GM12873 (cell line): ENCODE results near the gene PTPRM.

Source experiments
- TF ChIP-seq, protein P1 (sequence below): IDR thresholded peaks from 2 replicates; pipeline ENCODE4 v1.5.1; 2012; ENCODE audit warnings: low read depth, mild to moderate bottlenecking, moderate library complexity, low read length, control low read depth; ENCODE audit not compliant: insufficient read depth; ENCODE audit errors: missing control alignments

PTPRM gene

DNA sequence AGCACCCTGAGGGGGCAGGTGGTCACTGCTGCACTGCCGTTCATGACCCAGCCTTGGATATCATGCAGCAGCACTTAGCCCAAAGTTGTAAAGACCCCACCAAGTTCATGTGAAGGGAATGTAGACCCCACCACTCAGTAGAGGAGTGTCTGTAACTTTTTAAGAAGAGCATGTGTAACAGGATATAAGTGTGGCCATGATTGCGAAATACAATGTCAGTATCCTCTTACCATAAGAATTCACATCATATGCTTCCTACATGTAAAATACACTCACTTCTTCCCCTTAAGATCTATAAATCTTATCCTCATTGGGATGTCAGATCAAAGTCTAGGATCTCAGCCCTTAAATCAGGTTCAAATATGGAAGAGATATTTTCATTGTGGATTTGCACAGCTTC is 276.9 kb downstream of the PTPRM start:
- TF ChIP-seq, protein P1, sequence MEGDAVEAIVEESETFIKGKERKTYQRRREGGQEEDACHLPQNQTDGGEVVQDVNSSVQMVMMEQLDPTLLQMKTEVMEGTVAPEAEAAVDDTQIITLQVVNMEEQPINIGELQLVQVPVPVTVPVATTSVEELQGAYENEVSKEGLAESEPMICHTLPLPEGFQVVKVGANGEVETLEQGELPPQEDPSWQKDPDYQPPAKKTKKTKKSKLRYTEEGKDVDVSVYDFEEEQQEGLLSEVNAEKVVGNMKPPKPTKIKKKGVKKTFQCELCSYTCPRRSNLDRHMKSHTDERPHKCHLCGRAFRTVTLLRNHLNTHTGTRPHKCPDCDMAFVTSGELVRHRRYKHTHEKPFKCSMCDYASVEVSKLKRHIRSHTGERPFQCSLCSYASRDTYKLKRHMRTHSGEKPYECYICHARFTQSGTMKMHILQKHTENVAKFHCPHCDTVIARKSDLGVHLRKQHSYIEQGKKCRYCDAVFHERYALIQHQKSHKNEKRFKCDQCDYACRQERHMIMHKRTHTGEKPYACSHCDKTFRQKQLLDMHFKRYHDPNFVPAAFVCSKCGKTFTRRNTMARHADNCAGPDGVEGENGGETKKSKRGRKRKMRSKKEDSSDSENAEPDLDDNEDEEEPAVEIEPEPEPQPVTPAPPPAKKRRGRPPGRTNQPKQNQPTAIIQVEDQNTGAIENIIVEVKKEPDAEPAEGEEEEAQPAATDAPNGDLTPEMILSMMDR, result no peak

GRCh38 chr18:7844418-7844817 is 277.3 kb downstream of the PTPRM start:
- TF ChIP-seq, protein P1, result no peak

DNA sequence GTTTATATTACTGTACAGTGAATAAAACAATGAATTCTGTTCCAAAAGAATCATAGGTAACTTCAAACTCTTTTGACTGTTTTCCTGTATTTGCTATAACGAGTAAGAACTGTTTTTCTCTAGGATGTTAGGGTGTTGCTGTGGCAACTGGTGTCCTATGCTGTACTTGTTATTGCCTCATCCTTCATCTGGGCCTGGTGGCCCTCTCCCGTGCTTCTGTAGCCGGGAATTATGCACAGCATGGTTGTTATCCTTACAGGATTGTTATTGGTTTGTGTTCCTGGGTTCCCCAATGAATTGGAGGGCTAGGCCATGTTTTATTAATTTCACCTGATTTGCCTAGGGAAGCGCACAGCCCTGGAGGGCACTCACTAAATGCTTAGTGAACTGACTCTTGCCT is 279.2 kb downstream of the PTPRM start:
- TF ChIP-seq, protein P1, result no peak

GRCh38 chr18:7847357-7848053 is 280.4 kb downstream of the PTPRM start:
- TF ChIP-seq, protein P1, result no peak

GRCh38 chr18:7848054-7848412 is 280.9 kb downstream of the PTPRM start:
- TF ChIP-seq, protein P1, result no peak

DNA sequence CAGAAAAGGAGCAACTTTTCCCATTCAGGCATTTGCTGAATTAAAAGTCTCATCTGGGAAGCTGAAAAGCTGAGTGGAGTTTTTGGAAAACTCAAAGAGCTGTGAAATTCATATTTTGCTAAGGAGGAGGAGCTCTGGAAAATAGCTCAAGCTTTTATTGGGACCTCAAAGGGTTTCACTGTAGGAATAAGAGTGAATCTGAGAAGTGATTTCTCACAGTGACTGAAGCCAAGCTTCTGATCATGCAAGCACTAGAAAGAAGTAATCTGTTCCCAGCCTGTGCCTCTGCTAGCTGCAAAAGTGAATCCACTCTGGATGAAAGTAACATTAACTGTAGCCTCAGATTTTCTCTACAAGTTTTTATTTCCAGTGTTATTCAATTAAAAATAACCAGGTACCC is 283.3 kb downstream of the PTPRM start:
- TF ChIP-seq, protein P1, result no peak

DNA sequence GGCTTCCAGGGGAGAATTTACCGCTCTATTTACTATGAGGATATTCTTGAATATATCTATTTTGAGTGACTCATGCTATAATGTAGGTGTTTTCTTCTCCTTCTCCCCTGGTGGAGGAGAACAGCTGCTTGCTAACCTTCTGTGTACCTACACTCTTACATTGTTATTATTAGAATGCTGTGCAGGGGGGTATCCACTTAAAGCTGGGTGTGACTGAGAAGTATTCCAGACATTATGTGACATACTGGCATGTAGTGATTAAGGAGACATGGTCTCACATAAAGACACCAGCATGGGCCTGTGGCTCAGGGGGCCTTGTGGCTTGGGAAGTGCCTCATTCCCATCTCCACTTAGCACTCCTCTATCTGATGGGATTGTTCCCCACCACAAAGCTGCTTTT is 287.9 kb downstream of the PTPRM start:
- TF ChIP-seq, protein P1, result no peak
